ENCODE results near the gene RFTN1. TPM values are rescaled to one million over a fixed set of nuclear protein-coding genes. Genes with fewer than 3 reads are reported as not detected.

The RFTN1 gene
- total and polyA plus RNA-seq, 5 donors from 2014 or later, result 87.1 to 111 (median 104) TPM

GRCh38 chr3:16378920-16379319, 134.6 kb downstream of the RFTN1 start:
- H3K27ac Mint-ChIP-seq, result peak overlapping the region; percentile 72 to 93 (median 91)
- H3K4me1 Mint-ChIP-seq, result peaks cover 65 to 94% (median 81%) of the 10 kb centered on the region in 4 donors
- H3K9me3 ChIP-seq (ENCODE audit: control insufficient read depth in 2 of 2, low read length in 2 of 2), result no peaks in the 10 kb centered on the region
- H3K36me3 Mint-ChIP-seq, result peaks cover 23% of the 10 kb centered on the region
- H3K36me3 ChIP-seq (ENCODE audit: control insufficient read depth, insufficient read depth, low read length), result peaks cover 11% of the 10 kb centered on the region
- H3K4me1 ChIP-seq (ENCODE audit: control insufficient read depth, insufficient read depth, low read length, poor library complexity, severe bottlenecking), result peaks cover 70% of the 10 kb centered on the region
- ATAC-seq (ENCODE audit: low read depth in 2 of 2), result peak; percentile 63 to 77
- peak overlapping the region; percentile 81 for H3K27ac ChIP-seq (ENCODE audit: insufficient read depth, low read length, poor library complexity, severe bottlenecking)
- H3K4me3 Mint-ChIP-seq, result peak overlapping the region; percentile 28 to 57 (median 39)
- H3K4me3 ChIP-seq (ENCODE audit: low read depth, low read length), result peak overlapping the region; percentile 52
- DNase-seq, result peak; percentile 25 to 65 (median 27)
- H3K27me3 Mint-ChIP-seq, result no peaks in the 10 kb centered on the region
- no peaks in the 10 kb centered on the region for H3K9me3 Mint-ChIP-seq
- no peaks in the 10 kb centered on the region for H3K27me3 ChIP-seq (ENCODE audit: control insufficient read depth, insufficient read depth, low read length)

DNA sequence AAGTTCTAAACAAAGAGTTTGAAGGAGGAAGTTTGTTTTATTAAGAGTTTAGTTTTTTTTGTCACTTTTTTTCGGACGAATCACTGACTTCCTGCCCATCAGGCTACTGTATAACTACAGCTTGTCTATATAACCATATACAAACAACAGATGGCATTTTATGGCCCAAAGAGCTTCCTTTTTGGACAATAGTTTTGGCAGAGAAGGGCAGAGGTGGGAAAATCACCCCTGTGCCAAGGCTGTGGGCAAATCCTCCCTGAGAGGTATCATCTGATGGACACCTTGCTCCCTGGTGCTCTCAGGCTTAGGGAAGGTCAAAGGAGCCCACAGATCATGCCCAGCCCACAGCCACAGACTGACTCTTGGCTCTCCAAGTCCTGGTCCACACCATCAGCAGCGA, 135.1 kb downstream of the RFTN1 start:
- ATAC-seq (ENCODE audit: low read depth in 2 of 2) (no peak), DNase-seq (peak in 1 of 3 donors; percentile 29)
- Histone ChIP-seq H3K4me1 (ENCODE audit: control insufficient read depth, insufficient read depth, low read length, poor library complexity, severe bottlenecking) (peaks cover 73% of the 10 kb centered on the region), H3K27me3 (ENCODE audit: control insufficient read depth, insufficient read depth, low read length) (no peaks in the 10 kb centered on the region), H3K9me3 (ENCODE audit: control insufficient read depth in 2 of 2, low read length in 2 of 2) (no peaks in the 10 kb centered on the region), H3K4me3 (ENCODE audit: low read depth, low read length) (peak overlapping the region; percentile 52), H3K27ac (ENCODE audit: insufficient read depth, low read length, poor library complexity, severe bottlenecking) (peak overlapping the region; percentile 81), H3K36me3 (ENCODE audit: control insufficient read depth, insufficient read depth, low read length) (peaks cover 11% of the 10 kb centered on the region)
- peak overlapping the region; percentile 43 to 83 (median 68) for H3K4me3 Mint-ChIP-seq
- peak overlapping the region; percentile 72 to 93 (median 91) for H3K27ac Mint-ChIP-seq
- no peaks in the 10 kb centered on the region for H3K9me3 Mint-ChIP-seq
- no peaks in the 10 kb centered on the region for H3K27me3 Mint-ChIP-seq
- H3K4me1 Mint-ChIP-seq, result peaks cover 61 to 95% (median 82%) of the 10 kb centered on the region in 4 donors
- H3K36me3 Mint-ChIP-seq, result peaks cover 22% of the 10 kb centered on the region

- peaks cover 26% of the 10 kb centered on the region for H3K36me3 Mint-ChIP-seq
- ATAC-seq (ENCODE audit: low read depth in 2 of 2), result no peak
- H3K9me3 Mint-ChIP-seq, result no peaks in the 10 kb centered on the region
- Histone ChIP-seq H3K9me3 (ENCODE audit: control insufficient read depth in 2 of 2, low read length in 2 of 2) (no peaks in the 10 kb centered on the region), H3K27me3 (ENCODE audit: control insufficient read depth, insufficient read depth, low read length) (no peaks in the 10 kb centered on the region), H3K4me3 (ENCODE audit: low read depth, low read length) (peak overlapping the region; percentile 52), H3K36me3 (ENCODE audit: control insufficient read depth, insufficient read depth, low read length) (peaks cover 11% of the 10 kb centered on the region), H3K27ac (ENCODE audit: insufficient read depth, low read length, poor library complexity, severe bottlenecking) (peak overlapping the region; percentile 81), H3K4me1 (ENCODE audit: control insufficient read depth, insufficient read depth, low read length, poor library complexity, severe bottlenecking) (peaks cover 73% of the 10 kb centered on the region)
- DNase-seq, result no peak
- H3K27me3 Mint-ChIP-seq, result no peaks in the 10 kb centered on the region
- peak overlapping the region; percentile 43 to 83 (median 68) for H3K4me3 Mint-ChIP-seq
- H3K27ac Mint-ChIP-seq, result peak overlapping the region; percentile 72 to 93 (median 91)
- peaks cover 57 to 96% (median 82%) of the 10 kb centered on the region in 4 donors for H3K4me1 Mint-ChIP-seq
Observed at GRCh38 chr3:16377847-16378302, 135.6 kb downstream of the RFTN1 start.

- H3K4me1 Mint-ChIP-seq, result peaks cover 53 to 96% (median 82%) of the 10 kb centered on the region in 4 donors
- peak in 2 of 3 donors; percentile 47 to 75 for DNase-seq
- H3K36me3 ChIP-seq (ENCODE audit: control insufficient read depth, insufficient read depth, low read length), result peaks cover 11% of the 10 kb centered on the region
- H3K9me3 ChIP-seq (ENCODE audit: control insufficient read depth in 2 of 2, low read length in 2 of 2), result no peaks in the 10 kb centered on the region
- H3K27me3 ChIP-seq (ENCODE audit: control insufficient read depth, insufficient read depth, low read length), result no peaks in the 10 kb centered on the region
- peak overlapping the region; percentile 2 for H3K4me3 ChIP-seq (ENCODE audit: low read depth, low read length)
- H3K4me3 Mint-ChIP-seq, result peak overlapping the region; percentile 43 to 83 (median 54)
- peak overlapping the region; percentile 93 to 95 (median 93) for H3K27ac Mint-ChIP-seq
- H3K36me3 Mint-ChIP-seq, result peaks cover 26% of the 10 kb centered on the region
- peak overlapping the region; percentile 81 for H3K27ac ChIP-seq (ENCODE audit: insufficient read depth, low read length, poor library complexity, severe bottlenecking)
- peak in 1 of 2 donors; percentile 13 for ATAC-seq (ENCODE audit: low read depth in 2 of 2)
- peaks cover 70% of the 10 kb centered on the region for H3K4me1 ChIP-seq (ENCODE audit: control insufficient read depth, insufficient read depth, low read length, poor library complexity, severe bottlenecking)
- H3K27me3 Mint-ChIP-seq, result no peaks in the 10 kb centered on the region
- no peaks in the 10 kb centered on the region for H3K9me3 Mint-ChIP-seq
Observed at GRCh38 chr3:16377196-16377595, 136.3 kb downstream of the RFTN1 start.

GRCh38 chr3:16375891-16376290, 137.6 kb downstream of the RFTN1 start:
- no peaks in the 10 kb centered on the region for H3K9me3 ChIP-seq (ENCODE audit: control insufficient read depth in 2 of 2, low read length in 2 of 2)
- peak overlapping the region; percentile 1 for H3K27ac ChIP-seq (ENCODE audit: insufficient read depth, low read length, poor library complexity, severe bottlenecking)
- H3K4me3 Mint-ChIP-seq, result peak overlapping the region in 3 of 4 donors; percentile 47 to 89 (median 73)
- peaks cover 83% of the 10 kb centered on the region for H3K4me1 ChIP-seq (ENCODE audit: control insufficient read depth, insufficient read depth, low read length, poor library complexity, severe bottlenecking)
- ATAC-seq (ENCODE audit: low read depth in 2 of 2) (no peak), DNase-seq (no peak)
- H3K9me3 Mint-ChIP-seq, result no peaks in the 10 kb centered on the region
- no peak overlapping the region for H3K4me3 ChIP-seq (ENCODE audit: low read depth, low read length)
- H3K27ac Mint-ChIP-seq, result peak overlapping the region; percentile 81 to 95 (median 93)
- peaks cover 11% of the 10 kb centered on the region for H3K36me3 ChIP-seq (ENCODE audit: control insufficient read depth, insufficient read depth, low read length)
- no peaks in the 10 kb centered on the region for H3K27me3 ChIP-seq (ENCODE audit: control insufficient read depth, insufficient read depth, low read length)
- no peaks in the 10 kb centered on the region for H3K27me3 Mint-ChIP-seq
- H3K36me3 Mint-ChIP-seq, result peaks cover 35% of the 10 kb centered on the region
- H3K4me1 Mint-ChIP-seq, result peaks cover 55 to 100% (median 86%) of the 10 kb centered on the region in 4 donors

GRCh38 chr3:16374935-16375245, 138.6 kb downstream of the RFTN1 start:
- H3K4me3 ChIP-seq (ENCODE audit: low read depth, low read length), result peak overlapping the region; percentile 15

GRCh38 chr3:16374047-16374934, 139.2 kb downstream of the RFTN1 start:
- Histone ChIP-seq H3K4me3 (ENCODE audit: low read depth, low read length) (peak overlapping the region; percentile 48), H3K4me1 (ENCODE audit: control insufficient read depth, insufficient read depth, low read length, poor library complexity, severe bottlenecking) (peaks cover 79% of the 10 kb centered on the region), H3K27me3 (ENCODE audit: control insufficient read depth, insufficient read depth, low read length) (no peaks in the 10 kb centered on the region), H3K9me3 (ENCODE audit: control insufficient read depth in 2 of 2, low read length in 2 of 2) (no peaks in the 10 kb centered on the region), H3K27ac (ENCODE audit: insufficient read depth, low read length, poor library complexity, severe bottlenecking) (peak overlapping the region; percentile 77), H3K36me3 (ENCODE audit: control insufficient read depth, insufficient read depth, low read length) (peaks cover 21% of the 10 kb centered on the region)
- Mint-ChIP-seq H3K4me1 (peaks cover 53 to 99% (median 85%) of the 10 kb centered on the region in 4 donors), H3K4me3 (peak overlapping the region; percentile 47 to 89 (median 72)), H3K27me3 (no peaks in the 10 kb centered on the region), H3K36me3 (peaks cover 41% of the 10 kb centered on the region), H3K9me3 (no peaks in the 10 kb centered on the region), H3K27ac (peak overlapping the region; percentile 81 to 95 (median 93))
- DNase-seq (peak; percentile 24 to 59 (median 43)), ATAC-seq (ENCODE audit: low read depth in 2 of 2) (peak in 1 of 2 donors; percentile 17)

More at GRCh38 chr3:16374935-16375245, 138.6 kb downstream of the RFTN1 start:
- Mint-ChIP-seq H3K36me3 (peaks cover 37% of the 10 kb centered on the region), H3K27ac (peak overlapping the region; percentile 81 to 95 (median 93)), H3K27me3 (no peaks in the 10 kb centered on the region), H3K4me1 (peaks cover 59 to 100% (median 90%) of the 10 kb centered on the region in 4 donors), H3K9me3 (no peaks in the 10 kb centered on the region), H3K4me3 (peak overlapping the region; percentile 47 to 89 (median 72))
- ATAC-seq (ENCODE audit: low read depth in 2 of 2) (no peak), DNase-seq (no peak)
- H3K9me3 ChIP-seq (ENCODE audit: control insufficient read depth in 2 of 2, low read length in 2 of 2), result no peaks in the 10 kb centered on the region
- peaks cover 85% of the 10 kb centered on the region for H3K4me1 ChIP-seq (ENCODE audit: control insufficient read depth, insufficient read depth, low read length, poor library complexity, severe bottlenecking)
- peaks cover 15% of the 10 kb centered on the region for H3K36me3 ChIP-seq (ENCODE audit: control insufficient read depth, insufficient read depth, low read length)
- peak overlapping the region; percentile 77 for H3K27ac ChIP-seq (ENCODE audit: insufficient read depth, low read length, poor library complexity, severe bottlenecking)
- H3K27me3 ChIP-seq (ENCODE audit: control insufficient read depth, insufficient read depth, low read length), result no peaks in the 10 kb centered on the region
